SK-N-DZ (cell line): ENCODE results near the gene SBF2. TPM values are rescaled to one million over a fixed set of nuclear protein-coding genes. Genes with fewer than 3 reads are reported as not detected.

Source experiments
- DNase-seq: peaks from one replicate; pipeline ENCODE4 v3.0.0-alpha.2; 2015; ENCODE audit warnings: low spot score
- polyA plus RNA-seq, 2 experiments: library from polyadenylated mRNA; depleted of rRNA; stranded (reverse); fragments of >200 nt; gene quantifications; 2 replicates each; pipeline ENCODE4 v1.2.3, GENCODE V29; 2014

The SBF2 gene
- polyA plus RNA-seq (2014; cell fraction: cytosol; rRNA removed): 31.1 and 41.1 TPM in 2 replicates
- 45.7 and 53.2 TPM in 2 replicates for polyA plus RNA-seq (2014; cell fraction: nucleus; rRNA removed)

- peak; percentile 82 for DNase-seq
These were observed at the start of gene SBF2 for GRCh38 chr11:10293423-10294289. Gene SBF2, minus strand, starts transcription at chr11:10294219. Its CDS starts 150 bp downstream, at chr11:10294069.

DNA sequence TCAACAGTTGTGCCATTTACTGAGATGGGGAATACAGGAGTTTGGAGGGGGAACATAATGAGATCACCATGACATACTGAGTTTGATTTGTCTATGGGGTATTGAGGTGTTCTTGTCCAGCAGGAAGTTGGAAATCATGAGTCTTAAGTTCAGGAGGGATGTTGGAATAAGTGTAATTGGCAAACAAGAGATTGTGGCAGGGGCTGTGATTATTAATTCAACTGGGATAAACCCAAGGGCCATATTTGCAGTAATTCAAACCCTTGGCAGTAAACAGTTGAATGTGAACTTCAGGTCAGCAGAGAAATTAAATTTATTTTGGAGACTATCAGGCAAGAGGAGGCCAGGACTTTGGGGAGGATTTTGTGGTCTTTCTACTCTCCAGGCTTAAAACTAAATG, 44.3 kb upstream of the SBF2 start:
- no peak for DNase-seq

GRCh38 chr11:10333490-10333889, 39.5 kb upstream of the SBF2 start:
- DNase-seq: no peak

GRCh38 chr11:10331548-10332289, 37.7 kb upstream of the SBF2 start:
- no peak for DNase-seq

GRCh38 chr11:10329935-10330334, 35.9 kb upstream of the SBF2 start:
- DNase-seq: no peak

DNA sequence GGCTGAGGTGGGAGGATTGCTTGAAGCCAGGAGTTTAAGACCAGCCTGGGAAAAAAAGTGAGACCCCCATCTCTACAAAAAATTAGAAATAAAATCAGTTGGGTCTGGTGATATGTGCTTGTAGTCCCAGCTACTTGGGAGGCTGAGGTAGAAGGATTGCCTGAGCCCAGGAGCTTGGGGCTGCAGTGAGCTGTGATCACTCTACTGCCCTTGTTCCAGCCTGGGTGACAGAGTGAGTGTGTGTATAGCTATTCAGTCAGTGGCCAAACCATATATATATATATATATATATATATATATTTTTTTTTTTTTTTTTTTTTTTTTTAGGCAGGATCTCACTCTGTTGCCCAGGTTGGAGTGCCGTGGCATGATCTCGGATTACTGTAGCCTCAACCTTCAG, 35.3 kb upstream of the SBF2 start:
- no peak for DNase-seq

- no peak for DNase-seq
These were observed 34.5 kb upstream of the SBF2 start for GRCh38 chr11:10328314-10329098.

- DNase-seq: no peak
These were observed 33.2 kb upstream of the SBF2 start for GRCh38 chr11:10327254-10327653.

DNA sequence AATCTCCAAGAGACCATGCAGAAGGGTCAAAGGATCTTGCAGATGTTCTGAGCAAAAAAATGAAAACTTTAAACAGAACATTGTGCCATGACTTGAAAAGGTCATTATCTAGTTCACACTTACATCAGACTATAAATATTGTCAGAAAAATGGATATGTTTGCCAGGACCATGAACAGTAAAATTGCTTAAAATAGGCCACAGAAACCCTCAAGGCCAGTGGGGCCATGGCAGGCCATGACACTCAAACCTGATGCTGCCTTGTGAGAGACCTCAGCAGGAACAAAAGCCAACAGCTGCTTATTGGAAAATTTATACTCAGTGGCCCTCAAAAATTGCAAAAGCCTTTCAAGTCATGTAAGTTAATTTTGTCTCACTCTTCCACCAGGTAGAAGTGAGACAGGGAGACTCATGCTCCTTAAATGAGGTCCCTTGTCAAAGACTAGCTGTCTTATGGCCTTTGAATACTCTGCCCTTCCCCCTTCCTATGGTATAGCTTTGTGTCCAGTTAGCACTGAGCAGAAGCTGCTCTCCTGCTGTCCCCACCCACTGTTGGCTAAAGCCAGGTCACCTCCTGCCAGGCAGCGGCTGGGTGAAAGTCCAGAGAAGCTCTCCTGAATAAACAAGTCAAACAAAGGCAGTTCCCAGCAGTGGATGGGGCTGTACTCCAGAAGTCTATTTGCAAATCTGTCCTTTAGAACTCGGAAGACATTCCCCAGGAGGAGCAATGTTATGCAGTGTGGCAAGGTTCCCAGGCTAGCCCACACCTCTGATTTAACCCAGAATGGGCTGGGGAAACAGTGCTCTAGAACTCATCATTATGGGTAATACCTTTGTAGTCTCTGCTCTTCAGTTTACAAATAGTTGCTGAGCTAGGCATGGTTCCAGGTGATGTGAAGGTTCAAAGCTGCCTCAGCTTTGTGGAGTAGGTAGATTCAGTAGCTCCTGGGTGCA, 32.3 kb upstream of the SBF2 start:
- no peak for DNase-seq

GRCh38 chr11:10325277-10326011, 31.4 kb upstream of the SBF2 start:
- DNase-seq: no peak

DNA sequence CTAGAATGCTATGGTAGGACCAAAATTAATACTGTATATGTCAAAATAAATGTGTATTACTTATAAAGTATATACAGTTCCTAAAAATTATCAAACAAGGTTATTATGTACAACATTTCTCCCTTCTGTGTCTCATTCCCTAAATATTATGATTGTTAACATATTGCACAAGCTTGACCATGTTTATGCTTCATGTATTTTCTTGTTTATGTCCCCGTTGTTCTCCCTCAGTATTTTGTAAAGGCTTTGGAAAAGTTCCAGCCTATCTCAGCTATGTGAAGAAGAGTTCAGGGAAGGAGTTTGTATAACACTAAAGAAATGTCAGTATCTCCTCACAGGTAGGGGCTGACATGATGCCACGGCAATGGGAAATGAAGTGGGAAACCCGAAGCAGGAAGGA, 30.5 kb upstream of the SBF2 start:
- no peak for DNase-seq

DNA sequence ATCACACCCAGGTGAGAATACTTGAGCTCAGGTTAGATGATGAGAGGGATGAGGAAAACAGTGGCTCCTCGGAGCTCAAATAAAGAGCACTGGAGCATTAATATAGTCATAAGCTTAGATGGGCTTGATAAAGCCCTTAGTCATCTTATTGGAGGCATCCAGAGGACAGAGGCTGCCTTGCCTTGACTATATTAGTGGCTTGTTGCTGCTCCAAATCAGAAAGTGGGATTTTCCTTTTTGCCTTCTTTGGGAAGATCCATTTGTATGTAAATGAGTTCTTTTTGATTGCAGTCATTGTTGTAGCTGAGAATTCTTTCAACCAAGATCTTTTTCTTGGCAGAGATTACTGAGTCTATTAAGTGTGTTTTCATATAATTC, 29.8 kb upstream of the SBF2 start:
- DNase-seq: no peak

DNA sequence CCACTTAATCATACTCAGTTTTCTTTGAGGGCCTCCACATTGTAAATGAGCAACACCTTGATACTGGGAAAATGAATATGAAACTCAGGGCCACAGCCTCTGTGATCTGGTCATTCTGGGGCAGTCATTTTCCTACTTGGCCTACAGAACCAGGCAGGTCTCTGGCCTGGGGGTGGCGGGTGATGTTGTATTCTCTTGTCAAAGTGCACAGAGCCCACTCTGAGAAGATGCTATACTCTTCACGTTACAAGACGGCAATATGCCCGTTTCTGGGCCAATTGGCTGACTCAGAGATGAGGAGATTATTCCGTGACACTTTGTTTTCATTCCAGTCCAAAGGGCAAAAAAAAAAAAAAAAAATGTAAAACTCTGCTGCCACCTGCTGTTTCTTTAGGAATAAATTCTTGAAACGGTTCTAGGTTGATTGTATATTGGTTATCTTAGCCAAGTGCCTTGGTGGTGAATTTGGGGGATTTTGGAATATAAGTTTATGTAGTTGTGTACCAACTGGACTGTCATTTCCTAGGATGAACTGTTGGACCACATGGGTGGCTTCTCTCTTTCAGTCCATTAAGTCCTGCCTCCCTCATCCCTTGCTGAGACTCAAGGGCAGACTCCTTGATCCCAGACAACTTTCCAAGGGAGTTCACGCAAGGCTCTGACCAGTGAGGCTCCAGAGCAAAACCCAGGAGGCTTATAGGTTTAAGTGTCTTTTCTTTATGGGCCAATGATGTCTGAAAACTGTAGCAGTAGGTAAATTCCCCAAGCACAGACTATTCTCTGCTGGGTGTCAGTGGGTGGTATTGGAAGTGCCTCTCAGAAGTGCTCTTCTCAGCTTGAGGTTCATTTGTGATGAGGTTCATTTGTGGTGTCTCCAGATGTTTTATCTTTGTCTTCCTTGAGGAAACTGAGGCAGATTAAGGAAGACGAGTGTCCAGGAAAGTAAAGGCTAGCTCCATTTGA, 29.1 kb upstream of the SBF2 start:
- peak; percentile 84 for DNase-seq

DNA sequence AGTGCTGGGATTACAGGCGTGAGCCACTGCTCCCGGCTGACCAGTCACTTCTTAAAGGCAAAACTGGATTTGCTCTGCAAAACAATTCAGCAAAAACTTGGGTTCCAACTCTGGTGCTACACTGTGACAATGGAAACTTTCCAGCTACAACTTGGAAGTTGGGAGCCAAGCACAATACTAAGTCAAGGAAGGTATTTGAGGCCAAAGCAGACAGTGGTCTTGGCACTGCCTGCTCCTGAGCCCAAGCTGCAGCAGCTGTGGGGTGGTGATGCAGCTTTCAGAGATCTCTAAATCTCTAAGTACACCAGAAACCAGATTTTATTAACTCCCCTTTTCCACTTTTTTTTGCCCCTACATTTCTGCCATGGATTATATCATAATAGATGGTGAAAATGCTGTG, 28.4 kb upstream of the SBF2 start:
- no peak for DNase-seq

- DNase-seq: no peak
These were observed 26.9 kb upstream of the SBF2 start for GRCh38 chr11:10320736-10321465.

- peak; percentile 30 for DNase-seq
These were observed 25.9 kb upstream of the SBF2 start for GRCh38 chr11:10319702-10320558.

GRCh38 chr11:10318527-10318802, 24.4 kb upstream of the SBF2 start:
- no peak for DNase-seq
